A673 (cell line): ENCODE data around the gene SNX13.

ENCODE experiments used
- CTCF ChIP-seq: fragments of 300-800, 200-600 bp; sonication (generic); conservative IDR thresholded peaks from 2 replicates; pipeline ENCODE4 v1.5.1; 2017; ENCODE audit warnings: low read depth, mild to moderate bottlenecking, antibody characterized with exemption, low read length, moderate library complexity, mixed read lengths
- EZH2 ChIP-seq: fragments of 200-600 bp; sonication (generic); IDR thresholded peaks from 2 replicates; pipeline ENCODE4 v1.6.1; 2017; ENCODE audit warnings: borderline replicate concordance, low read depth, mild to moderate bottlenecking, mixed read lengths, antibody characterized with exemption, low read length; ENCODE audit not compliant: poor library complexity, severe bottlenecking

DNA sequence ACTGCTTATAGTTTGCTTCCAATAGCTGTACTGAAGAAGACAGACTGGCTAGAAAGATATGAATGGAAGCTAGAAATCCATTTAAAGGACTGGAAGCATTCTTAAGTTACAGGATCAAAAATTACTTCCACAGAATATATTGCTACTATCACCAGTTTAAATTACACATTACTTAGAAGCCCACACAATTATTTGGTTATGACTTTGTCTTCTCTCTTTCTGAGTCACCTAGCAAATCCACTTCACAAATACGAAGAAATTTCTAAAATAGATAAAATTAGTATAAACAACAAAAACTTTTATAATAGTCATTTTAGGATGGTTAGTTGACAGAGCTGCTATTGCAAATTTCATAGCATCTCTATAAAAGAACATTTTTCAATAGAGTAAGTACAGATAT lies 108.1 kb downstream of the SNX13 start:
- TF ChIP-seq EZH2 (no peak), CTCF (no peak)
